ENCODE measurements around the gene KCNQ1.

Gene KCNQ1

DNA sequence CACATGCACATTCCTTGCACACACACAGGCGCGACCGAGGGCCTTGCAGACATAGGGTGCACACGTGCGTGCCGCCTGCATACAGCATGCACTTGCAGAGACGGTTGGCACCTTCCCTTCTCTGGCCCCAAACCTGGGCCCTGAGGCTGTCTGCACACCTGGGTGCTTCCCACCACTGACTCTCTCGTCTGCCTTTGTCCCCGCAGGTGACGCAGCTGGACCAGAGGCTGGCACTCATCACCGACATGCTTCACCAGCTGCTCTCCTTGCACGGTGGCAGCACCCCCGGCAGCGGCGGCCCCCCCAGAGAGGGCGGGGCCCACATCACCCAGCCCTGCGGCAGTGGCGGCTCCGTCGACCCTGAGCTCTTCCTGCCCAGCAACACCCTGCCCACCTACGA lies 402.8 kb downstream of the KCNQ1 start:
- TF ChIP-seq, protein P1, sequence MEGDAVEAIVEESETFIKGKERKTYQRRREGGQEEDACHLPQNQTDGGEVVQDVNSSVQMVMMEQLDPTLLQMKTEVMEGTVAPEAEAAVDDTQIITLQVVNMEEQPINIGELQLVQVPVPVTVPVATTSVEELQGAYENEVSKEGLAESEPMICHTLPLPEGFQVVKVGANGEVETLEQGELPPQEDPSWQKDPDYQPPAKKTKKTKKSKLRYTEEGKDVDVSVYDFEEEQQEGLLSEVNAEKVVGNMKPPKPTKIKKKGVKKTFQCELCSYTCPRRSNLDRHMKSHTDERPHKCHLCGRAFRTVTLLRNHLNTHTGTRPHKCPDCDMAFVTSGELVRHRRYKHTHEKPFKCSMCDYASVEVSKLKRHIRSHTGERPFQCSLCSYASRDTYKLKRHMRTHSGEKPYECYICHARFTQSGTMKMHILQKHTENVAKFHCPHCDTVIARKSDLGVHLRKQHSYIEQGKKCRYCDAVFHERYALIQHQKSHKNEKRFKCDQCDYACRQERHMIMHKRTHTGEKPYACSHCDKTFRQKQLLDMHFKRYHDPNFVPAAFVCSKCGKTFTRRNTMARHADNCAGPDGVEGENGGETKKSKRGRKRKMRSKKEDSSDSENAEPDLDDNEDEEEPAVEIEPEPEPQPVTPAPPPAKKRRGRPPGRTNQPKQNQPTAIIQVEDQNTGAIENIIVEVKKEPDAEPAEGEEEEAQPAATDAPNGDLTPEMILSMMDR (IDR thresholded peaks at IDR 0.05): no peak

DNA sequence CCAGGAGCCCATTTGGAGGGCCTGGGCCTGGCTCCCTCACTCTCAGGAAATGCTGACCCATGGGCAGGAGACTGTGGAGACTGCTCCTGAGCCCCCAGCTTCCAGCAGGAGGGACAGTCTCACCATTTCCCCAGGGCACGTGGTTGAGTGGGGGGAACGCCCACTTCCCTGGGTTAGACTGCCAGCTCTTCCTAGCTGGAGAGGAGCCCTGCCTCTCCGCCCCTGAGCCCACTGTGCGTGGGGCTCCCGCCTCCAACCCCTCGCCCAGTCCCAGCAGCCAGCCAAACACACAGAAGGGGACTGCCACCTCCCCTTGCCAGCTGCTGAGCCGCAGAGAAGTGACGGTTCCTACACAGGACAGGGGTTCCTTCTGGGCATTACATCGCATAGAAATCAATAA lies 403.7 kb downstream of the KCNQ1 start:
- TF ChIP-seq, protein P1 (IDR thresholded peaks at IDR 0.05): no peak

DNA sequence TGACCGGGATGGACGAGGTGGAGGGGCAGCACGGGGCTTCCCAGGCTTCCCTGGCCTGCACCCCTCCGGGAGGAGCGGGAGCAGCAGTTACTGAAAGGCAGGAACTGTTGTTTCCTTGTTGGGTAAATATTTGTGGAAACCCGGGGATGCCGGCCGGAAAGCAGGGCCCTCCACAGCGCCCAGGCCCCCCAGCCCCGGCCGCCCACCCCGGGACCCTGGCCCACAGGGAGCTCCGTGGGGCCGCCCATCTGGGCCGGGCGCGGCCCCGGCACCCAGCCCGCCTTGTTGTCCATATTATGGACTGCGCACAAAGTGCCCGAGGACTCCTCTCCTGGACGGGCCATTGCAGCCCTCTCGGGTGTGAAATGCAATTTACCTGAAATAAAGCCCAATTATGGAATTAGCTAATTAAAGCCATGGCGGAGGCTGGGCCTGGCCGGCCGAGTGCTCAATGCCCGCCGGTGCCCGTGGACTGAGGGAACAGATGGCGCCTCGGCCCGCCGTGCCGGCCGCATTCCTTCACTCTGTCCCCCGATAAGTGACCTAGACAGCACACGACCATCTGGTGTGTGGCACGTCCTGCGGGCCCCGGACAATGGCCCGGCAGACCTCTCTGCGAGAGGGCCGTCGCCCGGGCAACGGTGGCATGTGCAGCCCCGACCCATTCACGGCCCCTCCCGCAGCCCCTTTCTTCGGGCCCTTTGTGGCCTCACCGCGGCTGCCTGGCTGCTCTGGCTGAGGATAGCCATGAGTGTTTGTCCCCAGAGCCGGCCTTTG lies 405.4 kb downstream of the KCNQ1 start:
- TF ChIP-seq, protein P1 (IDR thresholded peaks at IDR 0.05): no peak

DNA sequence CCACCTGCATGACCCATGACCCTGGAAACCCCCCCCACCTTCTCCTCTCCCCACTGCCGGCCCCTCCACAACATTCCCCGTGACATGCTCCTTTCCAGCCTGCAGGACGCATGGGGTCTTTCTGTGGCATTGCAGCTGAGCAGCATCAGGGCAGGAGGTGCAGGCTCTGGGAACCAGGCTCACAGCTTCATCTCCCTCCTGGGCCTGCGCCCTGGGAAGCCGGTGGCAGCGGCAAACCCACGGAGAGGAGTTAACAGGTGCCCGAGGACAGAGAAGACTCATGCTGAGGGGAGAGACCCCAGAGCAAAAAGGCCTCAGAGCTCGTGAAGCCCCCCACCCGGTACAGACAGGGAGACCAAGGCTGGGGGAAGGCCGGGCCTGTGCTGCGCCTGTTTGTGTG lies 408.6 kb downstream of the KCNQ1 start:
- TF ChIP-seq, protein P1 (IDR thresholded peaks at IDR 0.05): no peak

DNA sequence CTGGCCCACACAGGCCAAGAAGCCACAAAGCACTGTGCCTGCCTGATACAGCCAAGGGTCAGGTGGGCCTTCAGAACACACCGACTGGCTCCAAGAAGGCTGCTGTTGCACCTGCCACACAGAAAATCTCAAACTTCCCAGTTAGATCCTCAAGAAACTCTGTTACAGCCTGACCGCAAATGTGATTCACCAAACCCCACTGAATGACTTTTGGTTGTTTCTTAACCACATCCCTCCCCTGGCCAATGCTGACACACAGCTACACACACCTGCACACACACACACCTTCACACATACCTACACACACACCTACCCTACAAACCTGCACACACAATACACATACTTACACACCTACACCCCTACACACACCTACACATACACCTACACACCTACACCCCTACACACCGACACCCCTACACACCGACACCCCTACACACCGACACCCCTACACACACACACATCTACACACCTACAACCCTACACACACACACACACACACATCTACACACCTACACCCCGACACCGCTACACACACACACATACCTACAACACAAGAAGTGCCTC lies 409.3 kb downstream of the KCNQ1 start:
- TF ChIP-seq, protein P1 (IDR thresholded peaks at IDR 0.05): no peak

DNA sequence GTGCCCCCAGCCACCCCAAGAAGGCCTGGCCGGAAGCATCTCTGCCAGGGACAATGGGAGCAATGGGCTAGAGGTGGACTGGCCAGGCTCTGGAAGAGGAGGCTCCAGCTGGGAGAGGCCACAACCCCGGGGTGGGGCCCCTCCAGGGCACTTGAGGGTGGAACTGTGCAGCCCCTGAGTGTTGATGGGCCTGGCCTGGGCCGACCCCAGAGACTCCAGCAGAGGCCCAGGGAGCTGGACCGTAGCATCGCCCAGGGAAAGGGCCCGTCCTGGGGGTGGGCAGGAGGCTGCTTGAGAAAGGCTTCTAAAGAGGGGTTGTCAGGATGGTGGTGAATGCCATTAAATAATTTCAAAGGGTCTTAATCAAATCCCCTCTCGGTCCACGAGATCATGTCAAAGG lies 410.4 kb downstream of the KCNQ1 start:
- TF ChIP-seq, protein P1 (IDR thresholded peaks at IDR 0.05): no peak

DNA sequence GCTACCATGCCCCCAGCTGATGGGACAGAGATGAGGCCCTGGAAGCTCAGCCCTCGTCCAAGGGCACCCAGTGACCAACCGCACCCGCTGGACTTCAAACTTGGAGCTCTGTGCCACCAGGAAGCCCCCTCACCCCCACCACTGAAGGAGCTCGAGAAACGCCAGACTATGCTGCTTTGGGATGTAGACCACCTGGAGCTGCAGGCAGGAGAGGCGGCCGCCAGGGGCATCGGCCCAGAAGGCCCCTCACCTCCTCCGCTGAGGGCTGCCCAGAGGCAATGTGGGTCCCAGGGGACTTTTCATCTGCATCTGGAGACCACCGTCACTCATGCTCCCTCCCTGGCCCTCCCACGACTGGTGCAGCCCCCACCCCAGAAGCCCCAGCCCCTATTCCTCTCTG lies 412.5 kb downstream of the KCNQ1 start:
- TF ChIP-seq, protein P1 (IDR thresholded peaks at IDR 0.05): no peak
